Memory B cell (primary cell): ENCODE measurements around the gene NBEA.
"Not testable (repeated sequence)": the region's sequence is repeated elsewhere in the genome, so short reads cannot be mapped to it uniquely, and the experiment has no call there.

ENCODE experiments used
- ATAC-seq: fragments of 150-1000 bp; cut with Tn5 transposase; 2 replicates; pipeline ENCODE4 v1.10.0; 2021; ENCODE audit warnings: low read depth, mild to moderate bottlenecking, moderate library complexity
- DNase-seq, 2 donors: peaks; one replicate each; pipeline ENCODE4 v3.0.0; 2022; ENCODE audit warnings: low spot score in 2 of 2
- H3K27ac Mint-ChIP-seq: one replicate; pipeline ENCODE4 v1.8.0; 2022; ENCODE audit warnings: mild to moderate bottlenecking, moderate library complexity, mixed read lengths
- H3K27me3 Mint-ChIP-seq: one replicate; pipeline ENCODE4 v1.8.0; 2022; ENCODE audit warnings: mixed read lengths
- H3K36me3 Mint-ChIP-seq: one replicate; pipeline ENCODE4 v1.8.0; 2022; ENCODE audit warnings: mild to moderate bottlenecking, mixed read lengths
- H3K4me1 Mint-ChIP-seq: one replicate; pipeline ENCODE4 v1.8.0; 2022; ENCODE audit warnings: mixed read lengths
- H3K4me3 Mint-ChIP-seq: one replicate; pipeline ENCODE4 v1.8.0; 2022; ENCODE audit warnings: mild to moderate bottlenecking, moderate library complexity, mixed read lengths
- H3K9me3 Mint-ChIP-seq: one replicate; pipeline ENCODE4 v1.8.0; 2022; ENCODE audit warnings: mixed read lengths

NBEA gene

GRCh38 chr13:34988330-34988791 is 46.3 kb downstream of the NBEA start:
- Mint-ChIP-seq H3K4me1 (peaks cover 10% of the 10 kb centered on the region), H3K9me3 (peaks cover 30% of the 10 kb centered on the region), H3K27me3 (no peaks in the 10 kb centered on the region), H3K4me3 (no peak overlapping the region), H3K27ac (no peak overlapping the region), H3K36me3 (peaks cover 29% of the 10 kb centered on the region)
- DNase-seq: no peak
- ATAC-seq: no peak

- Mint-ChIP-seq H3K27ac (no peak overlapping the region), H3K4me3 (no peak overlapping the region), H3K36me3 (peaks cover 32% of the 10 kb centered on the region), H3K9me3 (peaks cover 29% of the 10 kb centered on the region), H3K4me1 (peaks cover 10% of the 10 kb centered on the region), H3K27me3 (no peaks in the 10 kb centered on the region)
- no peak for ATAC-seq
- DNase-seq: no peak
Observed at GRCh38 chr13:34990399-34991214, 48.5 kb downstream of the NBEA start.

GRCh38 chr13:34993470-34993869 is 51.4 kb downstream of the NBEA start:
- Mint-ChIP-seq H3K27ac (no peak overlapping the region), H3K36me3 (peaks cover 22% of the 10 kb centered on the region), H3K27me3 (no peaks in the 10 kb centered on the region), H3K4me1 (peaks cover 8% of the 10 kb centered on the region), H3K4me3 (no peak overlapping the region), H3K9me3 (peaks cover 21% of the 10 kb centered on the region)
- ATAC-seq (no peak), DNase-seq (no peak)

- not testable (repeated sequence) for DNase-seq, ATAC-seq, H3K36me3 Mint-ChIP-seq, H3K27me3 Mint-ChIP-seq, H3K4me1 Mint-ChIP-seq, H3K9me3 Mint-ChIP-seq, H3K4me3 Mint-ChIP-seq, H3K27ac Mint-ChIP-seq
Observed at GRCh38 chr13:35003734-35004133, 61.7 kb downstream of the NBEA start.

GRCh38 chr13:35005051-35005450 is 63.0 kb downstream of the NBEA start:
- Mint-ChIP-seq H3K27ac (no peak overlapping the region), H3K27me3 (no peaks in the 10 kb centered on the region), H3K4me3 (no peak overlapping the region), H3K4me1 (peaks cover 3% of the 10 kb centered on the region), H3K36me3 (peaks cover 6% of the 10 kb centered on the region), H3K9me3 (peaks cover 3% of the 10 kb centered on the region)
- ATAC-seq (no peak), DNase-seq (no peak)

- peaks cover 4% of the 10 kb centered on the region for H3K4me1 Mint-ChIP-seq
- no peak for ATAC-seq
- DNase-seq: no peak
- H3K36me3 Mint-ChIP-seq: no peaks in the 10 kb centered on the region
- H3K4me3 Mint-ChIP-seq: no peak overlapping the region
- no peaks in the 10 kb centered on the region for H3K27me3 Mint-ChIP-seq
- no peaks in the 10 kb centered on the region for H3K9me3 Mint-ChIP-seq
- H3K27ac Mint-ChIP-seq: no peak overlapping the region
Observed at GRCh38 chr13:35014606-35015213, 72.6 kb downstream of the NBEA start.

GRCh38 chr13:35016362-35017112 is 74.5 kb downstream of the NBEA start:
- Mint-ChIP-seq H3K4me1 (no peaks in the 10 kb centered on the region), H3K27ac (no peak overlapping the region), H3K9me3 (peaks cover 7% of the 10 kb centered on the region), H3K27me3 (no peaks in the 10 kb centered on the region), H3K36me3 (peaks cover 4% of the 10 kb centered on the region), H3K4me3 (no peak overlapping the region)
- ATAC-seq (no peak), DNase-seq (no peak)

GRCh38 chr13:35025314-35025713 is 83.2 kb downstream of the NBEA start:
- H3K27ac Mint-ChIP-seq: no peak overlapping the region
- H3K4me3 Mint-ChIP-seq: no peak overlapping the region
- no peaks in the 10 kb centered on the region for H3K27me3 Mint-ChIP-seq
- ATAC-seq: no peak
- H3K9me3 Mint-ChIP-seq: peaks cover 22% of the 10 kb centered on the region
- no peaks in the 10 kb centered on the region for H3K4me1 Mint-ChIP-seq
- peaks cover 22% of the 10 kb centered on the region for H3K36me3 Mint-ChIP-seq
- no peak for DNase-seq

- H3K4me1 Mint-ChIP-seq: no peaks in the 10 kb centered on the region
- no peak for DNase-seq
- no peaks in the 10 kb centered on the region for H3K27me3 Mint-ChIP-seq
- no peak overlapping the region for H3K27ac Mint-ChIP-seq
- no peak for ATAC-seq
- H3K9me3 Mint-ChIP-seq: peaks cover 19% of the 10 kb centered on the region
- H3K36me3 Mint-ChIP-seq: peaks cover 27% of the 10 kb centered on the region
- H3K4me3 Mint-ChIP-seq: no peak overlapping the region
Observed at GRCh38 chr13:35028338-35028867, 86.3 kb downstream of the NBEA start.

- no peak overlapping the region for H3K27ac Mint-ChIP-seq
- peaks cover 11% of the 10 kb centered on the region for H3K9me3 Mint-ChIP-seq
- H3K27me3 Mint-ChIP-seq: no peaks in the 10 kb centered on the region
- H3K36me3 Mint-ChIP-seq: peaks cover 14% of the 10 kb centered on the region
- no peak for ATAC-seq
- H3K4me3 Mint-ChIP-seq: no peak overlapping the region
- peaks cover 2% of the 10 kb centered on the region for H3K4me1 Mint-ChIP-seq
- DNase-seq: no peak
Observed at GRCh38 chr13:35039012-35039411, 96.9 kb downstream of the NBEA start.

- H3K27ac Mint-ChIP-seq: no peak overlapping the region
- DNase-seq (no peak), ATAC-seq (no peak)
- H3K4me3 Mint-ChIP-seq: no peak overlapping the region
- H3K27me3 Mint-ChIP-seq: no peaks in the 10 kb centered on the region
- no peaks in the 10 kb centered on the region for H3K4me1 Mint-ChIP-seq
- H3K36me3 Mint-ChIP-seq: peaks cover 10% of the 10 kb centered on the region
- no peaks in the 10 kb centered on the region for H3K9me3 Mint-ChIP-seq
Observed at GRCh38 chr13:35046587-35046986, 104.5 kb downstream of the NBEA start.

GRCh38 chr13:35055705-35056104 is 113.6 kb downstream of the NBEA start:
- Mint-ChIP-seq H3K9me3 (no peaks in the 10 kb centered on the region), H3K27me3 (no peaks in the 10 kb centered on the region), H3K4me1 (no peaks in the 10 kb centered on the region), H3K36me3 (peaks cover 4% of the 10 kb centered on the region), H3K4me3 (no peak overlapping the region), H3K27ac (no peak overlapping the region)
- DNase-seq (no peak), ATAC-seq (no peak)

- H3K36me3 Mint-ChIP-seq: peaks cover 4% of the 10 kb centered on the region
- no peaks in the 10 kb centered on the region for H3K4me1 Mint-ChIP-seq
- H3K9me3 Mint-ChIP-seq: no peaks in the 10 kb centered on the region
- no peaks in the 10 kb centered on the region for H3K27me3 Mint-ChIP-seq
- H3K4me3 Mint-ChIP-seq: no peak overlapping the region
- H3K27ac Mint-ChIP-seq: no peak overlapping the region
- ATAC-seq: no peak
- no peak for DNase-seq
Observed at GRCh38 chr13:35057858-35058257, 115.8 kb downstream of the NBEA start.

- not testable (repeated sequence) for H3K27me3 Mint-ChIP-seq, DNase-seq, H3K9me3 Mint-ChIP-seq, H3K36me3 Mint-ChIP-seq, H3K4me3 Mint-ChIP-seq, H3K4me1 Mint-ChIP-seq, H3K27ac Mint-ChIP-seq, ATAC-seq
Observed at GRCh38 chr13:35058585-35058984, 116.5 kb downstream of the NBEA start.
